ENCODE results near the gene ARID1B.

The ARID1B gene

DNA sequence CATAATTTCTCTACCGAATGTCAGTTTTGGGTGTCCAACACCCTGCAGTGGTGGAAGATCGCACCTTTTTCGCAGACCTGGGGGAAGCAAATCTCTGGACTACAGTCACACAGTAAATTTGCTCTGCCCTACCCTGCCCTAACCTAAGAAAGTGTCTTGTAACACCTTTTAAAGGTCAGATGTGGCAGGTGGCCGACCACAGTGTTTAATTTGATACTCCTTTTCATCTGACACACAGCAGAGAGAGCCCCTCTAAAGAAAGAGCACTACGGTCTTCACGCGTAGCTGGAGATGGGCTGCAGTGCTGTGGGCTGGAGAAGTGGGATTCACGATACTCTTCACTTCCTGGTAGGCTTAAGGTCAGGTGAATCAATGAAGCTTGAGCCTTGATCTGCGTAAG is 436.2 kb downstream of the ARID1B start:
- no peak for DNase-seq (ENCODE audit: low read depth)

DNA sequence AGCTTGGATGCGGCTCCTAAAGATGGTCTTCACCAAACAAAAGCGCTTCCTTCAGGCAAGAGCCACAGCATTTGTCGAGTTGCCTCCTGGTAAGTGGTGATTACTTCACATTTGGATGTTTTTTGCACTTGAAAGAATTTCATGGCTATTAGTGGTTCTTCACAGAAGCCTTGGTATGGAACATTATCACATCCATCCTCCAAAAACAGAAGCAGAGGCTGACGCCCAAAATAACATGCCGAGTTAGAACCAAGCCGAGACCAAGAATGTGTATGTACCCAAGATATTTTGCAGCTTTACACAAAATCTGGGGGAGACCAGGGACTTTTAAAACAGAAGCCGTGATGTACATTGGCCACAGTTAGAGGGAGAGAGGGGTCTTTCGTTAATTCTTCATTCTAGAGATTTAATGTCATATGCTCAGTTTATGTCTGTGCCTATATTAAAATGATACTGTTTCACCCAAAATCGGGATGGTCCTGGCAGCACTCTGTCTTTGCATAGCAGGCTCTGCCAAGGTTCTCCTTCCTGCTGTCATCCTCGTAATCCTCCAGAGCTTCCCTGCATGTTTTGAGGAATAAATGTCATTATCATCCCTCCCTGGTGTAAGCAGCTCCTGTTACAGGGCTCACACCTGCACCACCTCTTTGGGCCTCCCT is 436.9 kb downstream of the ARID1B start:
- DNase-seq (ENCODE audit: low read depth): no peak

- DNase-seq (ENCODE audit: low read depth): no peak
Measured at GRCh38 chr6:157215717-157216116, 438.5 kb downstream of the ARID1B start.

GRCh38 chr6:157216570-157216969 is 439.4 kb downstream of the ARID1B start:
- no peak for DNase-seq (ENCODE audit: low read depth)

- no peak for DNase-seq (ENCODE audit: low read depth)
Measured at GRCh38 chr6:157217198-157217893, 440.2 kb downstream of the ARID1B start.

DNA sequence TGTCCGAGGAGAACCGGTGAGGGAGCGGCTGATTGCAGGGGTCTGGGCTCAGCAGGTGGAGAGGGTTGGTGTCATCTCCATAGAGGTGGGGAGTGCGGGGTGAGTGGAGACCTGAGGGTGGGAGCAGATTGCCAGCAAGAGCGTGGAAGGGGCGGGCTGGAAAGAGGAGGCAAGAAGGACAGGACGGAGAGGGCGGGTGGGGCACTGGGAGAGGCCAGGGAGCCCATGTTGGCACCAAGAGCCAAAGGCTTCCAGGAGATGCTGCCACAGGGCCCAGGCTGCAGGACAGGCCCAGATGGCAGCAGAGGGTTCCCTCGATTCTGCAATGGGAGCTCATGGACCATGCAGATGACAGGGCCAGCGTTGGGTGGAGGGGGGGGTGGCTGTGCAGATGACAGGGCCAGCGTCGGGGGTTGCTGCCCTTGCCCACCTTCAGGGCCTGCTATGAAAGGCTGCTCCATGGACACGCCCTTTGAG is 440.8 kb downstream of the ARID1B start:
- DNase-seq (ENCODE audit: low read depth): no peak

GRCh38 chr6:157218371-157219198 is 441.4 kb downstream of the ARID1B start:
- DNase-seq (ENCODE audit: low read depth): no peak

- no peak for DNase-seq (ENCODE audit: low read depth)
Measured at GRCh38 chr6:157219201-157220200, 442.3 kb downstream of the ARID1B start.

GRCh38 chr6:157220485-157220884 is 443.3 kb downstream of the ARID1B start:
- no peak for DNase-seq (ENCODE audit: low read depth)

DNA sequence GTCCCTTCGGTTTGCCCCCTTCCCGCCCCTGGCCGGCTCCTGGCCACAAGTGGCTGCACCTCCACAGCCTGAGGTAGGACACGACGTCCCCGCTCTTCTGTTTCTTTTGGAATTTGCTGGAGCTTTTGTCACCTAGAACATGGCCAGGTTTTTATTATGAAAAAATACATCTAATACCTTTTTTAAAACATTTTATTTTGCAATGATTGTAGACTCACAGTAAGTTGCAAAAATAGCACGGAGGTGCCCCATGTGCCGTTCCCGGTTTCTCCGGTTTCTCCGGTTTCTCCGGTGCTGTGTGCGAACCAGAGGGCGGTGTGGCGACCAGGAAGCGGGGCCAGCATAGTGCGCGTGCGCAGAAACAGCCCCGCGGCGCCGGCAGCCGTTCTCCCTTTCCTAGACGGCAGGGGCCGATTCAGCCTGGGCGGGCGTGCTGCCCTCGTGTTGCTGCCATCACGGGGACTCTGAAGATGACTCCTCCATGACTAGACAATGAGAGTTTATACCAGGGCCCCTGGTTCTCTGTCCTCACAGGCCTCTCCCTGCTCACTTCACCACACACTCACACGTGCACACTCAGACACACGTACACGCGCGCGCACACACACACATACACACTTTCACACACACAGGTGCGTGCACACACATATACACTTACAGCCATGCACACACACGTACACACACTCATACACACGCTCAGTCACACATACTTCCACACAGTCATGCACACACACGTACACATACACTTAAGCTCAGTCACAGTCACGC is 444.1 kb downstream of the ARID1B start:
- peak; percentile 74 for DNase-seq (ENCODE audit: low read depth)

GRCh38 chr6:157221817-157222175 is 444.6 kb downstream of the ARID1B start:
- no peak for DNase-seq (ENCODE audit: low read depth)

DNA sequence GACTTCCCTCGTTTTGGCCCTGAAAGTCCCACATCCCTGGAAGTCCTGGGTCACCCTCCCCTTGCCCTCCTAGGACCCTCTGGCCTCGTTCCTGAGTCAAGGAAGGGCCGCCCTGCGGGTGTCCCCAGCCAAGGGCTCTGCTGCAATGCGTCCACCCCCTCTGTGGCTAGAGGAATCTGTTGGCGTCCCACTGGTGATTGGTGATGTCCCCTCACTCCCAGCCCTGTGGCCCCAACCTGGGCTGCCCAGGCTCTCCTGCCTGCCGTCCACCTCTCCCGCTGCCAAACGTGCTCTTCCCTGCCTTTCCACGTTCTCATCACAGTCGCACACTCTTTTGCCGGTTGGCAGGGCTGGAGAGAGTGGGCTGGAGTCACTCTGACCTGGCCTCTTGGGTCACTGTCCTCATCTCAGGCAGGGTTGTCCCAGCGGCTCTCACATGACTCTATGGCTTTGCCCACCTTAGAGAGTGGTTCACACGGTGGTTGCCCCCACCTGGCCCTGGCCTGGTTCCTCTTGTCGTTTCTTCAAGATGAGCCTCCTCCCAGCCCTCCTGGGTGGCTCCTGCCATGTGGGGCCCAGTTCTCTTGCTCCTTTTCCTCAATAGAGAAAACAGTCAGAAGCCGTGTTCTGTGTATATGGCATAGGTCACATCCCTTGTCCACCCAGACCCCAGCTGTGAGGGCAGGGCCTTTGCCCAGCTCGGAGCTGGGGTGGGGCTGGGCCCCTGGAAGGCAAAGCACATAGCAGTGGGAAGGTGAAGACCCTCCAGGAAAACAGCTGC is 445.2 kb downstream of the ARID1B start:
- no peak for DNase-seq (ENCODE audit: low read depth)

- DNase-seq (ENCODE audit: low read depth): no peak
Measured at GRCh38 chr6:157223021-157223430, 445.8 kb downstream of the ARID1B start.

DNA sequence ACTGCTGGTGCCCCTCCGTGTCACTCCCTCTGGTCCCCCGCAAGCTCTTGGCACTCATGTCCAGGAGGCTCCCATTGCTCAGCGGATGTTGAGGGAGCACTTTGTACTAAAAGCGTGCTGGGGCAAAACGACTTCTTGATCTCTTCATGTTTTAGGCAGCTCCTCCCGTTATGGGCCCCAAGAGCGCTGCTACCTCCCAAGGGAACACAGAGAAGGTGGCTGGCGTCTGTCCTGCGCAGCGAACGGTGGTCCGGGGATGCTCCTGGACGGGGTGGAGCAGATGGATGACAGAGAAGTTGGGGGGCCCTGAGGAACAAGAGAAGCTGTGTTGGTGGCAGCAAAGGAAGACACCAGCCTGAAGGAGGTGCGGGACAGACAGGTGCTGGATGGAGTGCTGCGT is 446.3 kb downstream of the ARID1B start:
- DNase-seq (ENCODE audit: low read depth): no peak

DNA sequence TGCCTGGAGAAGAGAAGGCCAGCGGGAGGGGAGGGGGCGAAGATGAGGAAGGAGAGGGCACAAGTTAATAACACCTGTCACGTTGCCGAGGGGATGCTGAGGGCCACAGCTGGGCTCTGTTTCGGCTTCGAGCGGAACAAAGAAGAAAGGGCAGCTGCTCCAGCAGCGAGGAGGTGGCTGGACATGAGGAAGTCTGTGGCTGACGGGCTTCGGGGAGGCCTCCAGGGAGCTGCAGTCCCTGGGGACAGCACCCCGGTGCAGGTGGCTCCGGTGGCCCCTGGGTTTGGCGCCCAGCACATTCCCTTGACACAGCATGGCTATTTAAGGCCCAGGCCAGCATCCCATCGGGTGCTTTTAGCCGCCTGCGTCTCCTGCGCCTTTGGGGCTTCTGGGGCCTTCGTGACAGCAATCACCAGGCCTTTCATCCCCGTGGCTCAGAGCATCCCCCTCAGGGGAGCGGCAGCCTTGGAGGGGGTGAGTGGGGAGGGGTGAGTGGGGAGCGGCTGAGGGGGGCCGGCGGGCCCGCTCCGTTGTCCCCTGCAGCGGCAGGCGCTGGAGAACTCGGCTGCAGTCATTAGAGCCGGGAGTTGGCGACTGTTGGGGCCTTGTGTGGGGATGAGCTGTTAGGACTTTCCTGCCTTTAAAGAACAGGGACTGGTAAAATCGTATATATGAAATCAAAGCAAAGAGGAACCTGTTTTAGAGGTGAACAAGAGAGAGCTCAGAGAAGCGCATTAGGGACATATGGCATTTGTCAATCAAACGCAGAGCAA is 447.2 kb downstream of the ARID1B start:
- no peak for DNase-seq (ENCODE audit: low read depth)

DNA sequence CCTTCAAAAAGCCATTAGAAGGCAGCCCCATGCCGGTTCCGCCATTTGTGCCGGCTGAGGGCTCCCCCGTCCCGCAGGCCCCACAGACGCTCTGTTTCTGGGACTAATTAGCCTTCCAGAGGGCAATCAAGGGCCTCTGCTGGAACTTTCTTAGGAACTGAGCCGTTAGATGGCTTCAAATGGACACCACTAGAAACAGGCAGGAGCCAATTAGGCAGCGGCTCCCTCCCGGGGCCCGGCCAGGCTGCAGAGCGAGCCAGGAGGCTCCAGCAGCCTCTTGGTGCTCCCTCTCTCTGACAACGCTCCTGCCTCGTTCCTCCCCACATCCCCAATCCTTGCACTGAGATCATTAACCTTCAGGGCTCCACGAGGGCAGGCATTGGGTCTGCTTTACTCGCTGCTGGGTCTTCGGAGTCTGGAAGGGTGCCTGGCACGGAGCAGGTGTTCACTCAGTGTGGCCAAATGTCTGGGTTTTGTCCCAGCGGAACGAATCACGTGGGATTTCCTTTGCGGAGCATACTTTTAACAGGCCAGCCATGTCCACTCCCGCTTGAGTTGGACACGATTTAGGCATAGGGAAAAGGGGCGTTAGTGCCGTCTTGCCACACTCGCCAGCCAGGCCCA is 447.9 kb downstream of the ARID1B start:
- DNase-seq (ENCODE audit: low read depth): no peak

GRCh38 chr6:157225575-157225995 is 448.4 kb downstream of the ARID1B start:
- DNase-seq (ENCODE audit: low read depth): no peak

- no peak for DNase-seq (ENCODE audit: low read depth)
Measured at GRCh38 chr6:157226026-157226625, 448.9 kb downstream of the ARID1B start.

Measured in stimulated activated CD8-positive, alpha-beta memory T cell treated with anti-CD3 and anti-CD28 coated beads, Interleukin-4, amount 100 ng/mL, for 24 hours (primary cell).